ENCODE results near the gene MYO9A.
A peak's percentile ranks its signal among the peaks of the same experiment; 100 is the strongest.

MYO9A gene

DNA sequence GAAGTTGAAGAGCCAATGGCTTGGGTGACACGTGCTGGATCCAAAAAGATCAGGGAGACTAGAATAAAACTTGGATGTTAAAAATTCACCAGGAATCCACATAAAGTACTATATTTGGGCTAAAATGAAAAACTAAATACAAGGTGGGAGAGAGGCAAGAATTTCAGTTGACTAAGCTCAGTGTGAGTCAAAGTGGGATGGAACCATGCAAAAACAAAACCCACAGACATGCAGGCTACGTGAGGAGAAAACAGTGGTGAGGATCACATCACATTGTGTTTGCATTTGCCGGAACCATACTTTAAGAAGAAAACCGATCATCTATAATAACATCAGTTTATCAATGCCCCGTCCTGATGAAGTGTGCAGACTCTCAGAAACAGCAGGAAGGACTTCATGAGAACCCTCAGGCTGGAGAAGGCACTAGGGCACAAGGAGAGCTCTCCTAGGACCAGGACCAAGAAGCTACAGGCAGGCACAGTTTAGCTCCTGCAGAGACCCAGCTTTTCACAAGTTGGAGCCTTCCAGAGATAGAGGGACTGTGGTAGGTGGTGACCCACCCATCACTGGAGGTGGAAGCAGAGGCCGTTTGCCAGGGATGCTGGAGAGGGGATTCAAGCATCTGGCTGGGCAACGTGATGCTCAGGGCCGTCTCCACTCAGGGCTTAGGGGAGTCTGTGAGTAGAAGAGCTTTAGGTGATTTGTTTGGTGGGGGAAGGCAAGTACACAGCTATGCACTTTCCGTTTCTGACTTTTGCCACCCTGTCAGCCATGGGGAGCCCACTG lies 336.6 kb downstream of the MYO9A start:
- no peak overlapping the region for H3K9ac ChIP-seq (ENCODE audit: insufficient read length, low read depth)
- no peaks in the 10 kb centered on the region for H3K4me1 ChIP-seq (ENCODE audit: insufficient read depth, insufficient read length)
- DNase-seq (ENCODE audit: low read depth, low spot score), result no peak
- H3K36me3 ChIP-seq (ENCODE audit: insufficient read depth, insufficient read length, low read length), result no peaks in the 10 kb centered on the region
- no peak overlapping the region for H3K4me3 ChIP-seq (ENCODE audit: insufficient read length, low read depth)
- H3K9me3 ChIP-seq (ENCODE audit: insufficient read depth, low read length), result no peaks in the 10 kb centered on the region
- TF ChIP-seq SUZ12 (IDR thresholded peaks at IDR 0.05; ENCODE audit: extremely low read depth, insufficient read depth, insufficient read length), result no peak
- no peak for TF ChIP-seq YY1 (IDR thresholded peaks at IDR 0.05; ENCODE audit: insufficient read depth, insufficient read length)
- TF ChIP-seq ZNF274 (IDR thresholded peaks at IDR 0.05; ENCODE audit: low read depth, low read length), result no peak
- no peaks in the 10 kb centered on the region for H3K27me3 ChIP-seq (ENCODE audit: insufficient read depth, insufficient read length)

DNA sequence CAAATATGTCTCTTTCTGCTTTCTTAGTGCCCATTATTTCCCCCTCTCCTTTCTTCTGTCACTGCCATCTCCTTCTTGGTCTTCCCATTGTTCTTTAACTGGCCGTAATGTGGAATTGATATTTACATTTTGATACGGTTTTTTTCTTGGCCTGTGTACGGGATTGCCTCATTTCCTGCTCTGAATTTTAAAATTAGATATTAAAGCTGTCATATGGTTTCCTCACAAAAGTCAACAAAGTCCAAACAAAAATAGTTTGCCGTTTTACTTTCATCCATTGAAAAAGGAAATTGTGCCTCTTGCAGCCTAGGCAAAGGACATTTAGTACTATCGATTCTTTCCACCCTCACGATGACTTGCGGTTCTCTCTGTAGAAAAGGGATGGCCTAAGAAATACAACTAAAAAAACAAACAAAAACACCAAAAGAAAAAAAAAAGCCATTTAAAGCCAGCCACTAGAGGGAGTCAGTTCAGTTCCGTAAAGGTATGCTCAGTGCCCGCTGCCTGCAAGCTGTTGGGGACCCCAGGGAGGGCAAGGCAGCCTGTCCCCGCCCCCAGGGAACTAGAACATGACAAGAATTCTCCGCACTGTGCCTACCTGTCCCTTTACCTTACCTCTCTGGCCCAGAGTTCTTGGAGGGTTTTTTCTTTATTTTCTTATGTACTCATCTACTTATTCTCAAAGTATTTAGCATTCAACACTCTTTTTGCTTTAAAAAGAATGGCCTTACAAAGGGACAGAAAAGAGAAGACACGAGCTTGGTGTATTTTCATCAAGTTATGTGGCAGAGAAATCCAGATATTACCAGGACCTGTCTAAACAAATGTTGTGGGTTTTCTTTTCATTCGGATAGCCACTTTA lies 337.6 kb downstream of the MYO9A start:
- Histone ChIP-seq H3K27me3 (ENCODE audit: insufficient read depth, insufficient read length) (no peaks in the 10 kb centered on the region), H3K9ac (ENCODE audit: insufficient read length, low read depth) (no peak overlapping the region), H3K4me1 (ENCODE audit: insufficient read depth, insufficient read length) (no peaks in the 10 kb centered on the region), H3K9me3 (ENCODE audit: insufficient read depth, low read length) (no peaks in the 10 kb centered on the region), H3K4me3 (ENCODE audit: insufficient read length, low read depth) (no peak overlapping the region), H3K36me3 (ENCODE audit: insufficient read depth, insufficient read length, low read length) (no peaks in the 10 kb centered on the region)
- DNase-seq (ENCODE audit: low read depth, low spot score), result peak; percentile 75
- TF ChIP-seq SUZ12 (IDR thresholded peaks at IDR 0.05; ENCODE audit: extremely low read depth, insufficient read depth, insufficient read length), result no peak
- TF ChIP-seq YY1 (IDR thresholded peaks at IDR 0.05; ENCODE audit: insufficient read depth, insufficient read length), result no peak
- no peak for TF ChIP-seq ZNF274 (IDR thresholded peaks at IDR 0.05; ENCODE audit: low read depth, low read length)

DNA sequence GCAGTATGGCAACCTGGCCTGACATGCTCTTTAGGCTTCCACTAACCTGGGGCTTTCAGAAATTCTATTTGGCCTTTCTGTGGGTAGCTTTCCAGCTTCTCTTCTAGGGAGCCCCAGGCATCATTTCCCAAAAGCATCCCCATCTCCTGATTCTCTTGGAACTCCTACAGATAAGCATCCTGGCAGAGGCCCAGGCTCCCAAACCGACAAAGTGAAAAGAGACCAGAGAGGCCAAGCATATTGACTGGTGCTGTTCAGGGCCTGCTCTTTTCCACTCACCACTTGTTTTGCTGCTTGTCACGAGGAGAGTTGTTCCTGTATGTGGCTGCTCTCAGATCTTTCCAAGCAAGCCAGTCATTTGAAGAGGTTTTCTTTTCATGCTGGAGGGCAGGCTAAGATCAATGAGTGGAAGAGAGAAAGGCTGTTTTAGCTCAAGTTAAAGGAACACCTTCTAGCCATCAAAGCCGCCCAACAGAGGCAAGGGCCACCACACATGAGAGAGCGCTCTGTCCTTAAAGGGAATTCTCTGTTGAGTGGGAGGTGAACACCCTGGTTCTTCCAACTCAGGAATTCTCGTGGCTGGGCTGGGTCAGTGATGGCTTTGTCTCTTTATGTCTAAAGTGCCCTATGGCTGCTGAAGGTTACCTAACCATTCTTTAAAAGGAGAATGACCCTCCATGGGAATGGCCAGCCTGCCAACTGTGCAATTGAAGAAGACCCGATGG lies 338.7 kb downstream of the MYO9A start:
- DNase-seq (ENCODE audit: low read depth, low spot score), result no peak
- no peaks in the 10 kb centered on the region for H3K4me1 ChIP-seq (ENCODE audit: insufficient read depth, insufficient read length)
- H3K36me3 ChIP-seq (ENCODE audit: insufficient read depth, insufficient read length, low read length), result no peaks in the 10 kb centered on the region
- no peaks in the 10 kb centered on the region for H3K9me3 ChIP-seq (ENCODE audit: insufficient read depth, low read length)
- no peak overlapping the region for H3K9ac ChIP-seq (ENCODE audit: insufficient read length, low read depth)
- TF ChIP-seq YY1 (IDR thresholded peaks at IDR 0.05; ENCODE audit: insufficient read depth, insufficient read length), result no peak
- no peak for TF ChIP-seq SUZ12 (IDR thresholded peaks at IDR 0.05; ENCODE audit: extremely low read depth, insufficient read depth, insufficient read length)
- TF ChIP-seq ZNF274 (IDR thresholded peaks at IDR 0.05; ENCODE audit: low read depth, low read length), result no peak
- no peak overlapping the region for H3K4me3 ChIP-seq (ENCODE audit: insufficient read length, low read depth)
- H3K27me3 ChIP-seq (ENCODE audit: insufficient read depth, insufficient read length), result no peaks in the 10 kb centered on the region

DNA sequence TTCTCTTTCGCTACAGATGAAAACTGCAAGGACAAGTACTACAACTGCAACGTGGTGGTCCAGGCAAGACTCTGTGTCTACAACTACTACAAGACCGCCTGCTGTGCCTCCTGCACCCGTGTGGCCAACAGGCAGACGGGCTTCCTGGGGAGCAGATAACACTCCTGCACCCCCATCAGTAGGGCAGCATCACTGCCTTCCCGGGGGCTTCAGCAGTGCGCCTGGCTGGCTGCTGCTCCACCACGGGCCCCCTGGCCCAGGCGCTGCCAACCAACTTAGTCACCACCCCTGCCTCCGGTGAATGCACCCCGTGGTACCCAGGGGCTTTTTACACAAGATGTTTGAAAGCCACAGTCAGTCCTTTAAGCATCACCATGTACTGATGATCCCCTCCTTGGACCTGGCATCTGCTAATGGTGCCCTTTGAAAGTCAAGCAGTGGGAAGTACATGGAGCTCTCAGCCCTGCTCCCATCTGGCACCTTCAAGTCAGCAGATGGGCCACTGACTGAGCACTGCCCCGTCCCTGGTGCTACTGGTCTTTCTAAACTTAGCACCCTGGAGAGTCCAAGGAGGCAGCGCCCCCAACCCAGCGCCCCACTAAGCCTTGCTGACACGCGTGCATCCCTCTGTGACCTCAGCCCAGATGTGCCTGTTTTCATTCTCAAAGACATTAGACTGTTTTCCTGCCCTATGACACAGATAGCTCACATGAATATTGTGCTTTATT lies 340.6 kb downstream of the MYO9A start:
- H3K9ac ChIP-seq (ENCODE audit: insufficient read length, low read depth), result no peak overlapping the region
- TF ChIP-seq YY1 (IDR thresholded peaks at IDR 0.05; ENCODE audit: insufficient read depth, insufficient read length), result no peak
- TF ChIP-seq ZNF274 (IDR thresholded peaks at IDR 0.05; ENCODE audit: low read depth, low read length), result no peak
- no peak for TF ChIP-seq SUZ12 (IDR thresholded peaks at IDR 0.05; ENCODE audit: extremely low read depth, insufficient read depth, insufficient read length)
- H3K4me3 ChIP-seq (ENCODE audit: insufficient read length, low read depth), result no peak overlapping the region
- H3K27me3 ChIP-seq (ENCODE audit: insufficient read depth, insufficient read length), result no peaks in the 10 kb centered on the region
- DNase-seq (ENCODE audit: low read depth, low spot score), result no peak
- no peaks in the 10 kb centered on the region for H3K4me1 ChIP-seq (ENCODE audit: insufficient read depth, insufficient read length)
- no peaks in the 10 kb centered on the region for H3K36me3 ChIP-seq (ENCODE audit: insufficient read depth, insufficient read length, low read length)
- no peaks in the 10 kb centered on the region for H3K9me3 ChIP-seq (ENCODE audit: insufficient read depth, low read length)

DNA sequence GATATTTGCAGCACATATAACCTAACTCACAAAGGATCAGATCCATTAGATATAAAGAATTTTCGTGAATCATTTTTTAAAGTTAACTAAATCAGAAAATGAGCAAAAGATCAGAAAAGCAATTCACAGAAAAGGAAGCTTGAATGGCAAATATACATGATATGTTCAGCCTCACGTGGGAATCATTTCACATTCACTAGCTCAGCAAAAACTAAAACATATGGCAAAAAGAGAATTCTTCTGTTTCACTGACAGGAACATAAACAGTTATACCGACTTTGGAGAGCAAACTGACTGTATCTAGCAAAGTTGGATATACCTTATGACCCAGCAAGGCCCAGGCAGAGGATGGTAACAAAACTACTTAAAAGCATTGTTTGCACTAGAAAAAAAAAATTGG lies 341.6 kb downstream of the MYO9A start:
- Histone ChIP-seq H3K36me3 (ENCODE audit: insufficient read depth, insufficient read length, low read length) (no peaks in the 10 kb centered on the region), H3K4me3 (ENCODE audit: insufficient read length, low read depth) (no peak overlapping the region), H3K4me1 (ENCODE audit: insufficient read depth, insufficient read length) (no peaks in the 10 kb centered on the region), H3K9ac (ENCODE audit: insufficient read length, low read depth) (no peak overlapping the region), H3K9me3 (ENCODE audit: insufficient read depth, low read length) (no peaks in the 10 kb centered on the region), H3K27me3 (ENCODE audit: insufficient read depth, insufficient read length) (no peaks in the 10 kb centered on the region)
- TF ChIP-seq SUZ12 (IDR thresholded peaks at IDR 0.05; ENCODE audit: extremely low read depth, insufficient read depth, insufficient read length) (no peak), ZNF274 (IDR thresholded peaks at IDR 0.05; ENCODE audit: low read depth, low read length) (no peak), YY1 (IDR thresholded peaks at IDR 0.05; ENCODE audit: insufficient read depth, insufficient read length) (no peak)
- no peak for DNase-seq (ENCODE audit: low read depth, low spot score)

DNA sequence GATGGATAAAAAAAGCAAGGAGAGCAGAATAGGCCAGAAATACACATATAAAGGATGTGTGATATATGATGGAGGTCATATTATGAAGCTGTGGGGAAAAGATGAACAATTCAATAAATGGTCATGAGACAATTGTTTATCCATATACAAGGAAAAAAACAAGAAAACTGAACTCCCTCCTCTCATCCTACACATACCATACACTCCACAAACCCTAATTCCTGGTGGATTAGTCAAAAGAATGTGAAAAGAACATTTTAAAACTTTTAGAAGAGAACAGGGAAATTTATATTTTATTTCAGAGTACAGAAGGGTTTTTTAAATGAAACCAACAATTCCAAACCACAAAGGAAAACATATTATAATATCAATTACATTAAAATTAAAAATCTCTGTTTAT lies 342.1 kb downstream of the MYO9A start:
- H3K9ac ChIP-seq (ENCODE audit: insufficient read length, low read depth), result no peak overlapping the region
- TF ChIP-seq ZNF274 (IDR thresholded peaks at IDR 0.05; ENCODE audit: low read depth, low read length) (no peak), YY1 (IDR thresholded peaks at IDR 0.05; ENCODE audit: insufficient read depth, insufficient read length) (no peak), SUZ12 (IDR thresholded peaks at IDR 0.05; ENCODE audit: extremely low read depth, insufficient read depth, insufficient read length) (no peak)
- H3K36me3 ChIP-seq (ENCODE audit: insufficient read depth, insufficient read length, low read length), result no peaks in the 10 kb centered on the region
- H3K4me3 ChIP-seq (ENCODE audit: insufficient read length, low read depth), result no peak overlapping the region
- no peaks in the 10 kb centered on the region for H3K9me3 ChIP-seq (ENCODE audit: insufficient read depth, low read length)
- H3K27me3 ChIP-seq (ENCODE audit: insufficient read depth, insufficient read length), result no peaks in the 10 kb centered on the region
- H3K4me1 ChIP-seq (ENCODE audit: insufficient read depth, insufficient read length), result no peaks in the 10 kb centered on the region
- no peak for DNase-seq (ENCODE audit: low read depth, low spot score)

All from NT2/D1 (cell line).